ENCODE measurements around the gene TNPO2. TPM values are rescaled to one million over a fixed set of nuclear protein-coding genes. Genes with fewer than 3 reads are reported as not detected.

TNPO2 gene
- total and polyA plus RNA-seq, 2 of the 13 experiments (the other 11 are each of a cell fraction or from before 2014, with no cell fraction given), result 31.7 to 61.0 TPM

DNA sequence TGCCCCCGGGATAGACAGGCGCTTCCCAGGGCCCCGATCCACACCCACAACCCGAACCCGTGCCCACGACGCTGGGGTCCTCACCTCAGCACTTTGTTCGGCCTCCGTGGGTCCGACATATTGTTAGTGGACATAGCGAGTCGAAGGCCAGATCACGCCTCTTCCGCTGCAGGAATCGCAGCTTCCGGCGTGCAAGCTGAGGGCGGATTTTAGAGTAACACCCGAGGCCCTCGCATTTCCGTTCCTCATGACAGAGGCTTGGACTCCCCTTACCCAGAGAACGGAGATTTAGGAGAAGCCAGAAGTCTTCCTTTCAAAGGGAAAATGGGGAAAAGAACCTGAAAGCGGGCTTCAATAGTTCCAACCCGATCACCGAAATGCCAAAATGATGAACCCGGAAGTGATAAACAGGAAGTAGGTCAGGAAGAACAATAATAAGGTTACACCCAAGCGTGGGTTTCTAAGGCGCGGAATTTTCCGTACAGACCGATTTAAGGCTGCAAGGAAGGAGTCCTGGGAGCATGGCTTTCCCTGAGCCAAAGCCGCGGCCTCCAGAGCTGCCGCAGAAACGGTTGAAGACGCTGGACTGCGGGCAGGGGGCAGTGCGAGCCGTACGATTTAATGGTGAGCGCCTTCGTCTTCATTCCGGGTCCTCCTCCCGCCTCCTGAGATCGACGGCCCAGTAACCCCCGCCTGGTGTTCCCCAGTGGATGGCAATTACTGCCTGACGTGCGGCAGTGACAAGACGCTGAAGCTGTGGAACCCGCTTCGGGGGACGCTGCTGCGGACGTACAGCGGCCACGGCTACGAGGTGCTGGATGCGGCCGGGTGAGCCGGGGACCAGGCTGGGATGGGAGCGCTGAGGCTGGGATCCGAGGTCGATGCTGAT is 54.2 kb downstream of the TNPO2 start (continued):
- TF ChIP-seq ZHX2 (IDR thresholded peaks at IDR 0.05; ENCODE audit: low read depth) (peak; percentile 64; the same call in 1 of the 2 replicates), ZHX2 (CRISPR knock-in tag; IDR thresholded peaks at IDR 0.05; ENCODE audit: borderline replicate concordance) (no peak), HNF1B (CRISPR knock-in tag; IDR thresholded peaks at IDR 0.05) (peak; percentile 79), CENPX (CRISPR knock-in tag; IDR thresholded peaks at IDR 0.05) (no peak), DR1 (CRISPR knock-in tag; IDR thresholded peaks at IDR 0.05) (no peak), TRIM24 (CRISPR knock-in tag; IDR thresholded peaks at IDR 0.05) (no peak), RFX5 (IDR thresholded peaks at IDR 0.05; ENCODE audit: low read depth, low read length) (no peak), ZBTB40 (IDR thresholded peaks at IDR 0.05) (peak; percentile 99), ZBTB40 (CRISPR knock-in tag; IDR thresholded peaks at IDR 0.05) (peak; percentile 65; the same call in 1 of the 2 replicates)
